ENCODE data around the gene AKR1C2.
"Not testable (repeated sequence)": the region's sequence is repeated elsewhere in the genome, so short reads cannot be mapped to it uniquely, and the experiment has no call there.

AKR1C2 gene

DNA sequence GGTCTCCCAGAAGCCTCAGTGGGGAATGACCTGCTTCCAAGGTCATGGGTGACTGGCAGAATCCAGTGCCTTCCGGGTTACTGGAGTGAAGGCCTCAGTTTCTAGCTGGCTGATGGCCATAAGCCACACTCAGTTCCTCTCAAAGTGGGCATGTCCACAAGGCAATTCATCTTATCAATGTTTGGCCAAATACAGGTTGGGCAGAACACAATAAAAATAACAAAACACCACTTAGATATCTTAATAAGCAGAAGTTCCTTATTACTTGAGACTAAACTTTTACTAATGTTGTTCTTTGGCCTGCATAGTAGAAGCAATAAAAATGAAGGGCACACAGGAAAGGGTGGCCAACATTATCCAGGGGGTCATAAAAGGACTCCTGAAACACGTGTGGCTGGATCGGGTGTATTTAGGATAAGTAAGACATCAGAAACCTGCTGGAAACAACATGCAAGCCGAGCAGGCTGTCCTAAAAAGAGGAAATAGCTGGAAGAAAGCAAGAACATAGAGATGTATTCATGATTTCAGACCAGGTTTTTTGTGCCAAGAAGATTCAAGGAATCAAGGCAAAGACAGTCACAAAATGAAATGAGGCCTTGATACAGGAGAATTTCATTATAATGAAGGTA lies 19.6 kb upstream of the AKR1C2 start:
- no peak for DNase-seq

DNA sequence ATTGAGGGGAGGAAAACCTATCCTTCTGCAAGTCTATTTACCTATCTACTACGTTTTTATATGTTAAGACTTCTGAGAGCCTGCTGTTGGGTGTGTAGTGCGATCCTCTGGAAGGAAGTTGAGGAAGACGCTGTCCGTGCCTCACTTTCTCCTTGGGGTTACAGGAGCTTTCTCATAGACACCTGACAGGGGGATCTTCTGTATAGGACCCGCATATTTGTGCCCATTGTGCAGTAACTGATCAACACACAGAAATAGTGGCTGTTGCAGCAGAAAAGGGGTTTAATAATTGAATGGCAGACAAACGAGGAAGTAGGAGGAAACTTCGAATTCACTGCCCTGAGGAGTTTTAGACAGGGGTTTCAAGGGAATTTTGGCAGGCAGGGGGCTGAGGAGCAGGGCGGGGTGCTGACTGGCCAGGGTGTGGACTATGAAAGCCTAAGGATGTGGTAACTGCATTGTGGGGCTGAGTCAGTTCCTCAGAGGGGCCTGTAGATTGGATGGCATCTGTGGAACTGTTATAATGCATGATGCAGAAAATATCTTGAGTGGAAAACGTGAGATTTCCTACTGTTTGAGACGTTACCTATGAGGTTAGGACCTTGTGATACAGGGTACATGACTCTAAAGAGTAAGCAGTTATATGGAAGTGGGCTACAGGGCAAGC lies 18.1 kb upstream of the AKR1C2 start:
- not testable (repeated sequence) for DNase-seq

DNA sequence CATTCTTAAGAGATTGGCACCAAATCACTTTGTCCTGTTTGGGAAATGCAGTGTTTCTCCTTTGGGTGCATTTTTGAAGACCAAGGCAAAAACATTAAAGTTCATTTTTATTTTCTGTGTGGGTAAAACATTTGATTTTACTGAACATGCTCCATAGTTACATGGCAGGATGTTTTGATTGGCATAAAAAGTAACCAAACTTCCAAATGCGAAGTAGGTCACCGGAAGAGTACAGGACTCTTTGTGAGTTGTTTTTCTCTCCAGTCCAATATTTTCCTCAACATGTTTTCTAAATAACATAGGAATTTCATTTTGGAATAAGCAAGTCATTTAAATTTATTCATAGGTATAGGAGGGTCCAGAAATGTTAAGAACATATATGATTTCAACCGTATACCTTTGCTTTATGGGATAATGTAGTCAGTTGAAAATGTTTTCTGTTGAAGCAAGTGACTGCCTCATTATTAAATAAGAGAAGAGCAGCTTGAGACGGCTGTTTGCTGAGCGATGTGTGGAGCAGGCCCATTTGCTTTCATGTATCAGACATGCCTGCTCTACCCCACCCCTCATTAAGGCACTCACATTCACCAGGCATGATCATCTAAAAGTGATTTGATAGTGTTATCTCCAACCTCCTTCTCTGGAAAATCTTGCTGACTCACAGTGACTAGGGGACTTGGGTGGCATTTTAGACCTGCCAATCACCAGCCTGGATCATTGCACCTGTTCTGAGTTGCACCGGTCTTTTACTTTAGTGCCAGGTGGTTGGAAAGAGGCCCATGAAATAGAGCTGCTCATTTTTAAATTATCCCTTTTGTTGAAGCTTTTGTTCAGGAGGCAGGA lies 16.3 kb upstream of the AKR1C2 start:
- not testable (repeated sequence) for DNase-seq

DNA sequence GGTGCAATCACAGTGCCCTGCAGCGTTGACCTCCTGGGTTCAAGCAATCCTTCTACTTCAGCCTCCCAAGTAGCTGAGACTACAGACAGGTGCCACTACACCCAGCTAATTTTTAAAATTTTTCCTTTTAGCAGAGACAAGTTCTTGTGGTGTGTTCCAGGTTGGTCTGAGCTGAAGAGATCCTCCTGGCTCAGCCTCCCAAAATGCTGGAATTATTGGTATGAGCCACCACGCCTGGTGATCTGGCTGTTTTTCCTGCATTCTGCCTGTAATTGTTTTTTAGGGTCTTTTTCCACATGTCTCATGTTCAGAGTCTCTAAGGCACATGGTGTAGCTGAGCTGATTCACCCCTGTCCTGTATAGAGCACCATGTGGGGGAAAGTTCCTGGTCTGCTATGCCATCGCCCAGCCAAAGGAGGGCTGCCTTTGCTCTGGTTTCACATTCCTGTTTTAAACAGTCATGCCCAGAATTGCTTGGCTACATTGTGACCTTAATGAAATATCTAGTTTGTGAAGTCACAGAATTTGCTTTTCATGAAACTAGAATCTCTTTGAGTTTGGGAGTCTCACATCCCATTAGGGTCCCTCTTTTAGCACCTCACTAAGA lies 15.1 kb upstream of the AKR1C2 start:
- not testable (repeated sequence) for DNase-seq

DNA sequence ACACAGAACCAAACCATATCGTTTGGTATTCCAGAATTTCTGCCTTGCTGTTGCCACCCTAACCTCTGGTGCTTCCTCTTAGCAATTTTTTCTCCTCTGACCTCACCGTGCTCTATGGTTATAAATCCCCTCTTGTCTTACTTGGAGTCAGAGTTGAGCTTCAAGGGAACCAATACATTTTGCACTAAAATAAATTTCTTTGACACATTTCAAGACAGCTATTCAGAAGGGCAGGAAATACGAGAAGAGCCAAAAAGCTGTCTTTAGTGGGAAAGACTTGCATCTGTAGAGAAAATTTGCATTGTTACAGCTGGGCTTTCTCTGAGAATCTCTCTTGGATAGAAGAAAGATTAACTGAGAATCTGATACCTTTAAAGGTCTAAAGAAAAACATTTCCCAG lies 14.5 kb upstream of the AKR1C2 start:
- no peak for DNase-seq

DNA sequence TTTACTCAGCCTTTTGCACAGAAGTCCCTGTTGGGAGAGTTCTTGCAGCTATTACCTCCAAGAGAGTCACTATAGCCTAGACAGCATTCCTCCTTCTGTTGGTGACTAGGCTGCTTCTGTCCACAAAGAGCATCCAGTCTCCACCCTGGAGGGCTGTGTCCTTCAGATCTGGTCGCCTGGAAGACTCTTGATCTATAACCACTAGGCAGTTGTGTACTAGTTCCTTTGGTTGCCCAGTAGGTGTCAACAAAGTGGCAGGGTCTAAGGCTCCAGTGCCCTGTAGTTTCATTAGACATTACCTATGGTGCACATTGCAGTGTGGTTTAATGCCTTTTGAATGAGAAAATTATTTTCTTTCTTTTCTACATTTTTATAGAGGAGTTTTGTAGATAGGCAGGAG lies 11.3 kb upstream of the AKR1C2 start:
- DNase-seq = no peak

DNA sequence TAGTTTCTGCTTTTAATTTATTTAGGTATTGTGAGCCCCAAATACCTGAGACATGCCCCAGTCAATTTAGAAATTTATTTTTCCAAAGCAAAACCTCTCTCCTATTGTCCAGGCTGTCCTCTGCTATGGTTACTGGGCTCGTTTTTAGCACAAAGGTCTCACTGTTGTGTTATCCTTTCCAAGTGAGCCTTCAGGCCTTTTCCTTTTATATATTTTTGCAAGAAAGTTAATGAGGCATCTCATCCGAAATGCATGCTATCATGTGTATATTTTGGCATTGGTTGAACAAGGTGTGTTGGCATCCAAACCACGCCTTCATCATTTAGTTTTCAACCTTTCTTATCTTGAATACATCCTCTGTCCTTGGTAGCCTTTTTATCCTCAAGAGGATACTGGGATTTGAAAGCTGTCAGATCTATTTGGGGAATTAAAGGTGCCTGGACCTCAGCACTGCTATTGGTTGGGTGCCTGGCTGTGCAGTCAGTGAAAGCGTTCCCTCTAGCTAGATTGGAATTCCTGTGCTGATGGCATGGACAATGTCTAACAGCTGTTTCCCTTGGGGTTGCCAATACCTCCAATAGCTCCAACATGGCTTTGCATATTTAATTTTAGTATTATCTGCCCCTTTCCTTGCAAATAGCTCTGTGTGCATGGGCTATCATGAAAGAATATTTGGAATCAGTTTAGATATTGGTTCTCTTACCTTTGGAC lies 10.7 kb upstream of the AKR1C2 start:
- DNase-seq = not testable (repeated sequence)

DNA sequence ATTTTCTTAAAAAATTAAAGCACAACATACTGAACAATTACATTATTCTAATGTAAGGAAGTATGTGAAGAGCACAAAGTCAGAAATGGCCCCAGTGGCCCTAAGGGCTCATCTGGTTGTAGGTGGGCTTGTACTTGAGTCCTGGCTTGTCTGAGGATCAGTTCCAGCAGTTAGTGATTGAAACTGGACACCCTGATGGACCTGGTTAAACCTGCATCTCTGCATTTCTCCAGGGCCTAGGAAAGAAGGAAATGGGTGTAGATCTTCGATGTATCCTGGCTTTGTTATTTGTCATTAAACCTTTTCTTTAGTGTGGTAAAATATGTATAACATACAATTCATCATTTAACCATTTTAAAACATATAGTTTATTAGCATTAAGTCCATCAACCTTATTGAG lies 9.7 kb upstream of the AKR1C2 start:
- no peak for DNase-seq

DNA sequence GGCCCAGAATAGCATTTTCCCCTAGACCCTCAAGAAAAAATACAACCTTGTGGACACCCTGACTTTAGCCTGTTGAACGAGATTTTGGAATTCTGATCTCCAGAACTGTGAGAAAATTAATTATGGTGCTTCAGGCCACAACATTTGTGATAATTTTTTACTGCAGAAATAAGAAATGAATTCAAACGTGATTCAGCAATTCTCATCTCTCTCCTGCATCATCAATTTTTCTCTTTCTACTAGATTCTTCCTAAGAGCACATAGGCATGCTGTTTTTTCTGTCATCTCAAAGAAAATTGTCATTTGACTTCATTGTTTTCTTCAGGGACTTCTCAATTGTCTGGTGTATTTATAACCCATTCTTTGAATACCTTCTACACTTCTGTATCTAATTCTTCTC lies 8.9 kb upstream of the AKR1C2 start:
- DNase-seq = no peak

DNA sequence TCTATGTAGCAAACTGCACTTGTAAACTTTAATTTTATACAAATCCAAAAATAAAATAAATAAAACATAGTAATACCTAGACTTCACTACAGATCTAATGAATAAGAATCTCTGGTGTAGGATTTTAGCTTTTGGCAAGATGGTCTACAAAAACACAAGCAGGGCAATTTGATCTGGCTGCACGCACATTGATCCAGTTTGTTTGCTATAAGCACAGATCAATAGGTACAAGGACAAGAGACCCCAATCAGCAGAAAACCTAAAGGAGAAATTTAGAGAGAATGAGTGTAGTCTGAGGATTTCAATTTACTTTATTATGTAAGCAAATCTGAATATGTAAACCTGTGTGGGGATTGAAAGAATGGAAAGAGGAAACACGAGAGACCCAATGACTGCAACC lies 7.7 kb upstream of the AKR1C2 start:
- not testable (repeated sequence) for DNase-seq

DNA sequence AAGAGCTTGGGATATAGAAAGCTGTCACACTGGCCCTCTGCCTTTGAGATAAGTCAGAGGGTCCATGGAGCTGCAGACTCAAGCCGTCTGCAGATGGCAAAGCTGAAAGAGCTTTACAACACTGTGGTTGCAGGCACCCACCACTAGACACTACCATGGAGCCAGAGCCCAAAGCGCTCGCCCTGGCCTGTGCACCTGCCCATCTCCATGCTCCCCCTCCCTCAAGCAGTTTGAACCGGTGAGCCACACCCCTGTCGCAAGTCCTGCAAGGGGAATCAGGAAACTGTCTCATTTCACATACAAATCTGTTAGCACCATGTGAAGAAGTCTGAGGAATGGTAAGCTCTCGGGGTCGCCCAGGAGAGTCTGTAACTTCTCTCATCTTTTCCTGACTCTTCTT lies 6.4 kb upstream of the AKR1C2 start:
- DNase-seq = not testable (repeated sequence)

DNA sequence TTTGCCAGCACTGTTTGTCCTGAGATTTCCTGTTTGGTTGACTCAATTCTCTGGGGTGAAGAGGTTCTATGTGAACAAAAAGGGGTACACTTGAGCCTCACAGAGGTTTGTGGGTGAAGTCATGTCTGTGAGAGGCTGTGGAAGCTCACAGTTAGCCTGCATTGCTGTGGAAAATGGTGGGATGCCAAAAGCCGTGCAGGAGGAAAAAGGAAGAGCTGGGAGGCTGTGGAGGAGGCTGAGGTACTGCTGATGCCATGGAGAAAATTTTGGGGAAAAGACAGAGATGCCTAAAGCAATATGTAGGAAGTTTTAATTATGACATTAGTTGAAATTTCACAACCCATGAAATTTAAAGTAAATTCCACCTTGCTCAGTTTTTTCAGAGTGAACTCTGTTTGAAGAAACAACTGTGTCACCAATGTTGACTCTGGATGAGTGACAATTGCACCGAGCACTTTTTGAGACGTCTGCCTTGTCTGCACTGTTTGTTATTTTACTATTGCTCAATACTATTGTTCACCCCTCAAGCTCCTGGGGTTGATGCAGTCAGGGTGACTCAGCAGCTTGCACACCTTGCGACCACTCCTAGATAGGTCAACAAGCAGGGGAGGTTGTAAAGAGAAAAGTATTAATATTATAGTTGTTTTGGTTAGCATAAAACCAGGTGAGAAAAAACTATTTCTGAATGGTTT lies 5.3 kb upstream of the AKR1C2 start:
- not testable (repeated sequence) for DNase-seq

DNA sequence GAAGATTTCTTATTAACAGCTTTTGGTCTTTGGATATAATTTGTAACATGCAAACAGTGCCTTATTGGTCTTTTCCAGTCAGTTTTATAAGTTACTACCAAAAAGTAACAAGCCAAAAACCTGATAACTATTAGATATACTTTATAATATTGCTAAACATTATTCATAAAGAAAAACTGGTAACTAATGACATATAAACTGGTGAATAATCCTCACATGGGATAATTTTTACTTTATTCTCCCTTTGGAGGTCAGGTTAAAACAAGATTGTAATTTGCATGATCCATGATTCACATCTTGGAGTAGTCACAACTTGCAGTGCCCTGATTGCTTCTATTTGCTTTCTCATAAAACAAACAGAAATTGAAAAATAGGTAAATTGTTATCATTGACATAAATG lies 844 bp upstream of the AKR1C2 start:
- not testable (repeated sequence) for DNase-seq

DNA sequence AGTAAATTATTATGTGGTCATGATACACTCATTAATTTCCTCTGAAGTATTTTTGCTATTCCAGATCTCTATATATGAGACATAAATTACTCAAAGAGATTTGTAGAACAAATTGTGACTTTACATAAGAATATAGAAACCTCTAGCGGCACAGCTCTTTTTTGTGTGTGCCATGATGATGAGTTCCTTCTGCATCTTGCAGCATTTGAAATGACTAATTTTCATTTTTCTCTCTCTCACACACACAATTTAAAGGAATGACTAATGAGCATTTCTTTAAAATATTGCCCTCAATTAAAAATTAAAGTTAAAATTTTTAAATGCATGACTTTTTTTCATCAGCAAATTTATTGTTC lies 351 bp upstream of the AKR1C2 start:
- not testable (repeated sequence) for DNase-seq

DNA sequence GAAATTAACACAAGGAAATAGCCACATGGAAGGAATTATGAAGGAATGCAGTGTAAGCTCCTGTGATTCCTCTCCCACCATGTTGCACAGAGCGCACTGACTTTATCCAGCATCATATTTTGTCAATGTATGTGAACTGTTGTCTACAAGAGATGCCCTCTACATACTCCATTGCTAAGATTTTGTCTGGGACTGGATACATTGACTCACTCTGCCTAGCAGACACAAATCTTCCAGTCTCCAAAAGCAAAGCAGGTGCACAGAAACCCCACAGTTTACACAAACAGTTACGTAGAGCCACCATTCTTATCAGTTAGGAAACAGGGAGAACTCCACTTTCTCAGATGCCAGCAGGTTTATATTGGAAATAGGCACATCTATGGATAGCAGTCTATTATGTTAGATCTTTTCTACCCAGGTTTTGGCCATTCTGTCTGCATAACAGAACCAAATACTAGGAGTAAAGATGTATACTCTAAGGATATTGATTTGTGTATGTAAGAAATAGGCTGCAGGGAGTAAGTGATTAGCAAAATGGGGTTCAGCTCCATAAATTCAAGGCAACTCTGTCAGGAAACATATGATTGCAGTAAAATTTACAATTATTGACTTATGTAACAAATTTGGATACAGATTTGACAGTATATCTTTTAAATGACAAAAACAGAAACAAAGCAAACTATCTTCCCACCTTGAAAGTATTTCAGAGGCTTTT lies 1.5 kb downstream of the AKR1C2 start:
- DNase-seq = no peak

DNA sequence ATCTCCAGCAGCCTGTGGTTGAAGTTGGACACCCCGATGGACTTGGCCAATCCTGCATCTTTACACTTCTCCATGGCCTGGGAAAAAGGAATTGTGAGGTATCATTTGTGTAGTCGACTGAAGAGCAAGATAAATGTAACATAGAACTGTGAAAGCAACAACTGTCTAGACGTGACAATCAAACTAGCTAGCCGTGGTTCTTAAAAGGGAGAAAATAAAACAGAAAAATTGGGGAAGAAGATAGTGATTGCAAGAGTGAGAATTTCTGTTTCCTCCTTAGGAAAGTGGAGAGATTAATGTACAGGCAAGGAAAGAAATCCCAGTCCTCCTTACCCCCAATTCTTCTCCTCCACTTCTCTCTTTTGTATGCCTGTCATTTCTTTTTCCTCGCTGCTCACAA lies 5.0 kb downstream of the AKR1C2 start:
- DNase-seq = no peak

DNA sequence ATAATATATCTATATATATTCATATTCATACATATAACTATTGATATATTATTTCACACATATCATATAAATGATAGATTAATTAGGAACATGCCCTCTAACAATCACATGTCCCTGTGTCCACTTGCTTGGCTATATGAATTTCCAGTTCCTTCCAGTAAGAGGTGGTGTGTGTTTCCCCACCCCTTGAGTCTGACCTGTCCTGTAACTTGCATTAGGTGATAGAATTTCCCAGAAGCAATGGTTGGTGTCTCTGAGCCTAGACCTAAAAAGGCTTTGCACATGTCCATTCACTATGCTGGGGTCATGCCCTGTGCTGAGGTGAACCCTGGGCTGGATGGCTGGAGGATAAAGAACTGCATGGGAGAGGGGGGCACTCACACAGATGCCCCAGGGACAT lies 9.4 kb downstream of the AKR1C2 start:
- not testable (repeated sequence) for DNase-seq

DNA sequence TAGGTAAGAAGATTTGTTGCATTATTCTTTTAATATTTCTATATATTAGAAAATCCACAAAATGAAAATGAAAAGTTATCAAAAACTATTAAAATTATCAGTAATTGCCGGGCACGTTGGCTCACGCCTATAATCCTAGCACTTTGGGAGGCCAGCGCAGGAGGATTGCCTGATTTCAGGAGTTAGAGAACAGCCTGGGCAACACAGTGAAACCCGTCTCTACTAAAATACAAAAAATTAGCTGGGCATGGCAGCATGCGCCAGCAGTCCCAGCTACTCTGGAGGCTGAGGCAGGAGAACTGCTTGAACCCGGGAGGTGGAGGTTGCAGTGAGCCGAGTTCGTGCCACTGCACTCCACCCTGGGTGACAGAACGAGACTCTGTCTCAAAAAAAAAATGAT lies 11.1 kb downstream of the AKR1C2 start:
- DNase-seq = not testable (repeated sequence)

DNA sequence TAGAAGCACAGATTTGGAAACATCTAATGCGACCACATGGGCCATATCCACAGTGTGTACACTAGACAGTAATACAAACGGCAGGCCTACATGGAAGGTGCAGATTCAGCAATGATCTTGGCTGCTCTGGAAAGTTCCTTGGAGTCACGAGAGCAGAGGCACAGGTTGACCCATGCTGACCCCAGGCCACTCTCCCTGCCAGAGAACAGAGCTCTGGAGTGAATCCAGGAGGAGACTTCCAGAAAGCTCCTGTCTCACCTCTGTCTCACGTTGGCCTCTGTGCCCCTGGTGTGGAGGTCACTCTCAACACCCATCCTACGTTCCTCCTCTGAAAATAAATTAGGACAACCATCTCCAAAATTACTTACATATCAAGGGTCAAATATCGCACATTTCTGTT lies 12.2 kb downstream of the AKR1C2 start:
- DNase-seq = not testable (repeated sequence)

DNA sequence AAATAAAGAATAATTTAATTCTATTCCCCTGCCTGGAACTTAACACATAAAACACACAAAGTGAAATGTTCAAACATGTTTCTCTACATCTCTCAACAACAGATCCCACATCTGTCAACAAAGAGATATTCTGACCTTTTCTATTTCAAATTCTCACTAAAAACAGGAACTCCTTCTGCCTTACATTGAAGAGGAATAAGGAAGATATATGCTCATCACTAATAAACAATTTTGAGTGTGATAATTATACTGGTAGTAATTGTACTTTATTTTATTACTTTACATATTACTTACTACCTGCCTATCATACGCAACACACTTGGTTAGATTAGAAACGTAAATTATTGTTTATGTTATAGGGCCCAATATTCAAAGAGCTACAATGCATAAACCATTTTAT lies 13.4 kb downstream of the AKR1C2 start:
- no peak for DNase-seq

DNA sequence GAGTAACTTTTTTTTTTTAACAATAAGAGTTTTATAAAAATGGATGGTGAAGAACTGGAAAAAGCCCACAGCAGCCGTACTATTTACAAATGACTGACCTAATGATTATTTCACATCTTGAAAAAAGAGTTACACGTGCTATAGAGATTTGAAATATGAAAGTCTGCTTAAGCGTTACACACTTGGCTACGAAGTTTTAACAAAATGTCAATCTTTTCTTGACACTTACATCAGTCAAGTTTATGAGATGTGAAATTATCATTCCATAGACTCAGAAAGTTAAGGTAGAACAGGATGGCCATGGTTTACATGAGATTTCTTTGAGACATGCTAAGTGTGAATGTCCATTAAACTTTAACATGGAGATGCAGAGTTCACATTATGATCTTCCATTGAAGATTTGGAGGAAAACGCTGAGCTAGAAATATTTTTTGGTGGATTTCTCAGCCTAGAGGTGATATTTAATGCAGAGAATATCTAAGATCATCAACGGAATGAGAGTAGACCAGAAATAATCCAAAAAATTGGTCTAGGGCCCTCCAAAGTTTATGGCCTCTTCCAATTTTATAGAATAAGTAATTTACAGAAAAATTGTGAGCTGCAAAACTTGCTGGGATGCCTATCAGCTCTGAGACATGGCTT lies 15.5 kb downstream of the AKR1C2 start:
- not testable (repeated sequence) for DNase-seq

All from activated CD4-positive, alpha-beta T cell treated with anti-CD3 and anti-CD28 coated beads, Interleukin-2, amount 50 U/mL, for 48 hours (primary cell).